GM12801 (cell line): ENCODE results near the gene RUSC2.

Experiments
- TF ChIP-seq, protein P1 (sequence below): IDR thresholded peaks from one replicate; pipeline ENCODE4 v1.5.1; 2011; ENCODE audit warnings: control low read depth; ENCODE audit not compliant: insufficient read length; ENCODE audit errors: extremely low read depth

RUSC2 gene

DNA sequence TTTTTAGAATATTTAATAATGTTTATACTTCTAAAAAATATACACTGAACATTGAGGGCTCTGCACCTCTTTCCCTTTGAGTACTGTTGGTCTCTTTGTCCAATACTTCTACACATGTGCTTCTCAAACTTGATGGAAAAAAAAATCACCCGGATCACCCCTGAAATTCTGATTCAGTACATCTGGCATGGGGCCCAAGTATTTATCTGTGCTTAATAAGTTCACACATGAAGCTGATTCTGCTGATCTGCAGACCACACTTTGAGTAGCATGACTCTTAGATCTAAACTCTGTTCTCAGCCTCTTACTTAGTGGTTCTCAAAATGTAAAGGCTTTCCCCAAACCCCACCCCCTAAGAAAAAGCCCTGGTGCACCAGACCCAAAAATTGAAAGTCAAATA lies 12.0 kb downstream of the RUSC2 start:
- TF ChIP-seq, protein P1, sequence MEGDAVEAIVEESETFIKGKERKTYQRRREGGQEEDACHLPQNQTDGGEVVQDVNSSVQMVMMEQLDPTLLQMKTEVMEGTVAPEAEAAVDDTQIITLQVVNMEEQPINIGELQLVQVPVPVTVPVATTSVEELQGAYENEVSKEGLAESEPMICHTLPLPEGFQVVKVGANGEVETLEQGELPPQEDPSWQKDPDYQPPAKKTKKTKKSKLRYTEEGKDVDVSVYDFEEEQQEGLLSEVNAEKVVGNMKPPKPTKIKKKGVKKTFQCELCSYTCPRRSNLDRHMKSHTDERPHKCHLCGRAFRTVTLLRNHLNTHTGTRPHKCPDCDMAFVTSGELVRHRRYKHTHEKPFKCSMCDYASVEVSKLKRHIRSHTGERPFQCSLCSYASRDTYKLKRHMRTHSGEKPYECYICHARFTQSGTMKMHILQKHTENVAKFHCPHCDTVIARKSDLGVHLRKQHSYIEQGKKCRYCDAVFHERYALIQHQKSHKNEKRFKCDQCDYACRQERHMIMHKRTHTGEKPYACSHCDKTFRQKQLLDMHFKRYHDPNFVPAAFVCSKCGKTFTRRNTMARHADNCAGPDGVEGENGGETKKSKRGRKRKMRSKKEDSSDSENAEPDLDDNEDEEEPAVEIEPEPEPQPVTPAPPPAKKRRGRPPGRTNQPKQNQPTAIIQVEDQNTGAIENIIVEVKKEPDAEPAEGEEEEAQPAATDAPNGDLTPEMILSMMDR = no peak

DNA sequence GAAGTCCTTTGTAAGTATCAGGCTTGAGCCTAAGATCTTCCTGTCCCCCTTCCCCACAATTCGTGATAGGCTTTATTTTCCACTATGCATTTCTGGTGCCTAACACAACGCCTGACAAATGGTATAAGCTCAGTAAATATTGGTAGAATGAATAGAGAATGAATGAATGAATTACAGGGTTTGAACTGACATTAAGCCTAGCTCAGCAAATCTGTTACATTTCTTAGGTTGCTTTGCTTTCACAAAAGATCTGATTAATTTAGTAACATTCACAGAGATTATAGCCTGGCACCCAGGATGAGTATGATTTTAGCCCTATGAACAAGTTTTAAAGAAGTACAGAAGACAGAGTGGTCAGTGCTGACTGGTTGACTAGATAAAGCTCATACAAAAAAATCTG lies 16.4 kb downstream of the RUSC2 start:
- TF ChIP-seq, protein P1 = no peak

DNA sequence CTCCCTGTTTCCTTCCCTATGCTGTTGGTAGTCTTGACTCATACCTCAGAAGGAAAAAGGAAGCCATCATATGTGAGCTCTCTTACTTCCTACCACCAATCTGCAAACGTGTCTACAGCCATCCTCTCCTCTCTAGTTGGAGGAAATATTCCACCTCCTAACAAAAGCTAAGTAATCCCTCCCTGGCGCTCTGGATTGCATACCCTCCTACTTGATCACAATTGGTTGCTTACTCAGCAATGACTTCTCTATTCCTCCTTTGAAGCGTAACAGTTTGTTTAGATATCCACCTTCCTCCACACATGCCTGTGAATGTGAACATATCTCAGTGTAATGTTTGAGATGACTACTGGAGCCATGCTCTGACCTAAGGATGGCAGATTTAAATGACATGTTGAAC lies 18.2 kb downstream of the RUSC2 start:
- TF ChIP-seq, protein P1 = no peak

DNA sequence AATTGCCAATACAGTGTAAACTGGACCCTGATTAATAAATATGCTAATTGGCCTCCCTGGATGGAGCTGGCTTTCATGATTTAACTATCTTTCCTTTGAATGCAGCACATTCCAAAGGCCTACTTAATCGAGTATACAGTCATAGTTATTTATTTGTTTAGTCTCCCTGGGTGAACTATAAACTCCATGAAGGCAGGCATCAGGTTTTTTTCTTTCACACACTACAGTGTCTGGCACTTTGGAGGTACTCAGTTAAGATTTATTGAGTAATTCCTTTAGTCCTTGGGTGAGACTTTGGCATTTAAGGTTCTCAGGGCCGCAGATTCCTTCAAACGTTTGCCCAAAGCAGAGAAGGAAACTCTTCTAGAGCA lies 20.5 kb downstream of the RUSC2 start:
- TF ChIP-seq, protein P1 = no peak

DNA sequence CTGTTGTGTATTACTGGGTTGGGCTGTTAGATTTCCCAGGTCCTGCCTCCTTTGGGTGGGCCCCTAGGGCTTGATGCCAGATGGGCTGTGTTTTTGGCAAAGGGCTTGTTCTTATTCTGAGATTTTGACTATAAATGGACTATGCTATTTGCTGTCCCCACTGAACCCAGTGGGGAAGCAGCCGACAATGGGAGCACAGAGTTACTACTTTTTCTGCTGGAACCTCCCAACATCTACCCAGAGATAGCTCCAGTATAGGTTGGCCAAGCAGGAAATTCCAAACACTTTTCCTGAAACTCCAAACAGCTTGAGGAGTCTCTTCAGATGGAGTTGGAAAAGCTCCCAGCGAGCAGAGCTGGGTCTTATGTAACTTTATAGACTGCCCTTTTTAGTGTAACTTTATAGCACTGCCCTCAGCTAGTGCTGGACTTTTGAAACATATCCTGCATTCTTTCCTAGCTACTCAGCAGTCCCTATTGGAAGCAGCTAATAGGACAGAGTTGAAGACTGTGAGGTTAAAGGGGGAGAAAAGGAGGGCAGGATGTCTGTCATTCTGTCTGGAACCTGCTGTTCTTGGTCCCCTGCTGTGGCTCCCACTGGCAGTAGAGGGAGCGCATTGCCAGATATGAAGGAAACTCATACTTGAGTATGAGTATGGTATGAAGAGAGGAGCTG lies 21.0 kb downstream of the RUSC2 start:
- TF ChIP-seq, protein P1 = no peak

DNA sequence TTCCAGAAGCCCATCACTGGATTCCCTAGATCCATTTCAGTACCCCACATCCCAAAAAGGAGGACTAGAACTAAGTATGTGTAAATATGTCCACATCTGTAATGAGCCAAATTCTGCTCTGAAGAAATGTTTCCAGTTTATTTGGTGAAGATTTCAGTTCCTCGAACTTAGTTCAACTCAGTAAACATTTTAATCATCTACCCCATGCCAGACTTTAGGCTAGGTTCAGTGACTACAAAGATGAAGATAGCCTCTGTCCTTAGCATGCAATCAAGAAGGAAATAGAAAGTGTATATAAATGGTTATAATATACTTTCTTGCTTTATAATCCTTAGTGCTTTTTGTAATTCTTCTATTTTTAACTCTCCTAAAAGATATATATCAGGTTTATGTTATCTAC lies 21.5 kb downstream of the RUSC2 start:
- TF ChIP-seq, protein P1 = no peak

DNA sequence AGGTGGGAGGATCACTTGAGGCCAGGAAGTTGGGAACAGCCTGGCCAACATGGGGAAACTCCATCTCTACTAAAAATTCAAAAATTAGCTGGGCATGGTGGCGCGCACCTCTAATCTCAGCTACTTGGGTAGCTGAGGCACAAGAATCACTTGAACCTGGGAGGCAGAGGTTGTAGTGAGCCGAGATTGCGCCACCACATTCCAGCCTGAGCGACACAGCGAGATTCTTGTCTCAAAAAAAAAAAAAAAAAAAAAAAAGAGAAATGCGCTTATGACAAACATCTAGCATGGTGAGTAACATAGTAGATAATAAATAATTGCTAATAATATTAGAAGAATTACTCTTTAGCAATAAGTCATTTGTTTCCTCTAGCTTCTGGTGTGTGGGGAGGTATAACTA lies 25.9 kb downstream of the RUSC2 start:
- TF ChIP-seq, protein P1 = no peak
